22Rv1 (cell line): ENCODE results near the gene SLC48A1.
"Not testable (repeated sequence)": the region's sequence is repeated elsewhere in the genome, so short reads cannot be mapped to it uniquely, and the experiment has no call there.

Source experiments
- H3K27ac ChIP-seq: fragments of 450-650 bp; 2 replicates; pipeline ENCODE4 v1.5.1; 2017
- ZFX ChIP-seq: fragments of 450-650 bp; IDR thresholded peaks from 2 replicates; pipeline ENCODE4 v1.6.1; 2017; ENCODE audit warnings: antibody characterized with exemption, borderline replicate concordance
- TF ChIP-seq, protein P1 (sequence below): fragments of 450-650 bp; IDR thresholded peaks from 2 replicates; pipeline ENCODE4 v1.5.1; 2017; ENCODE audit warnings: mild to moderate bottlenecking

SLC48A1 gene

DNA sequence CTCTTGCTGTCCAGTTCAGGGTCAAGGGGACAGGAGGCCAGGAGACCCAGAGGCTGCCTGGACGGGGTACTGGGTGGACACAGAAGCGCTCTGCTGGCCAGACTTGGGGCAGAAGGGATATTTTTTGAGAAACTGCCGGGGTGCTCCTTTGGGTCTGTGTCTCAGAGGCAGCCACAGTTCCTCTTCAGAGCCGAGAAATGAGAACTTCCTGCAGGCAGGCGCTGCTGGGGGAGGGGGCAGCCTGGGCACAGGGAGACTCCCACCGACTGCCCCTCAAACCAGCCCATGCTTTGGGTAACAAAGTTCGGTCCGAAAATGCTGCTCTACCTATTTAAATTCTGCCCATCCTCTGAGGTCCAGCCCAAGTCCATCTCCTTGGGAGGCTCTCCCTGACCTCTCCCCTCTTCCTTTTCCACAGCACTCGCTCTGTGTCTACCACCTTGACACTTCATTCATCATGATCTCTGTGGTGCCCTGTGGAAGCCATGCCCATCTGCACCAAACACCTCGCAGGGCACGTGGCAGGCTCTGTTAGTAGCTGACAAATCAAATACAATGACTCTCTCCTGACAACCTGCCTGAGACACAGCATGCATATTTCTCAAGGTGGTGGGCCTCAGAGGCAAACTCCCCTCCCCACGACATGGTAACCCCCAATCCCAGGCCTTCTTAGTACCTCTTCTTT lies 30.3 kb downstream of the SLC48A1 start:
- TF ChIP-seq, protein P1, sequence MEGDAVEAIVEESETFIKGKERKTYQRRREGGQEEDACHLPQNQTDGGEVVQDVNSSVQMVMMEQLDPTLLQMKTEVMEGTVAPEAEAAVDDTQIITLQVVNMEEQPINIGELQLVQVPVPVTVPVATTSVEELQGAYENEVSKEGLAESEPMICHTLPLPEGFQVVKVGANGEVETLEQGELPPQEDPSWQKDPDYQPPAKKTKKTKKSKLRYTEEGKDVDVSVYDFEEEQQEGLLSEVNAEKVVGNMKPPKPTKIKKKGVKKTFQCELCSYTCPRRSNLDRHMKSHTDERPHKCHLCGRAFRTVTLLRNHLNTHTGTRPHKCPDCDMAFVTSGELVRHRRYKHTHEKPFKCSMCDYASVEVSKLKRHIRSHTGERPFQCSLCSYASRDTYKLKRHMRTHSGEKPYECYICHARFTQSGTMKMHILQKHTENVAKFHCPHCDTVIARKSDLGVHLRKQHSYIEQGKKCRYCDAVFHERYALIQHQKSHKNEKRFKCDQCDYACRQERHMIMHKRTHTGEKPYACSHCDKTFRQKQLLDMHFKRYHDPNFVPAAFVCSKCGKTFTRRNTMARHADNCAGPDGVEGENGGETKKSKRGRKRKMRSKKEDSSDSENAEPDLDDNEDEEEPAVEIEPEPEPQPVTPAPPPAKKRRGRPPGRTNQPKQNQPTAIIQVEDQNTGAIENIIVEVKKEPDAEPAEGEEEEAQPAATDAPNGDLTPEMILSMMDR = no peak
- TF ChIP-seq ZFX = no peak
- H3K27ac ChIP-seq = no peak overlapping the region

DNA sequence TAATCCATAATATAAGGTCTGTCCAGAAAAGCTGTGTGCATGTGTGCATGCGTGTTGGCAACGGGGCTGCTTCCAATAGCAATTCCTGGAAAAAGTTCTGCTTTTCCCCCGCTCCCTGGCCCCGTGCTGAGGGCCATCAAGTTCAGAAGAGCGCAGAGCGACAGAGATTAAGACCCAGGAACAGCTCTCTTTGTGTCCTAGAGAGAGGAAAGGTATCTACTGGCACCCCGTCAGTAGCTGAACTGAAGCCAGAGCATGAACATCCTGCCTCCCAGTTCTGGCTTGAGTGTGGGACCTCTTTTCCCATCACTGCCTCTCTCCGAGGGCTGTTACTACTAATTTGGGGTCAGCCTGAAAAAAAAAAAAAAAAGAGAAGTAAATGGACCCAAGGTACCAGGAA lies 31.1 kb downstream of the SLC48A1 start:
- TF ChIP-seq ZFX = no peak
- TF ChIP-seq, protein P1 = no peak
- no peak overlapping the region for H3K27ac ChIP-seq

DNA sequence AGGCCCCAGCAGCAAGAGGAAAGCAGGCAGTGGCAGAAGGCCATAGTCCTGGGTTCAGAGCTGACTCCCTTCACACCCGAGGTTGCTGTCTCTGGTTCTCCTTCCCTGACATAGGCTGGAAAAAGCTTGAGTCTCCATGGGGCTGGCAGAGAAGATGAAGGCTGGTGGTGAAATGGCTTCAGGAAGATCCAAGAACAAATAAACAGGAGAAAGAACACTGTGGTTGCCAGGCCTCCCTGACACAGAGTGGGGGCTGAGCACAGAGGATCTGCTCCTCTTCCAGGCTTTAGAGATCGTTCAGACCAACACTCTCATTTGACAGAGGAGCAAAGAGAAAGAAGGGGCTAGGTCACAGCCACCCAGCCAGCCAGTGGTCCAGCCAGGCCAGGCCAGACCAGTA lies 32.4 kb downstream of the SLC48A1 start:
- no peak for TF ChIP-seq ZFX
- H3K27ac ChIP-seq = no peak overlapping the region

DNA sequence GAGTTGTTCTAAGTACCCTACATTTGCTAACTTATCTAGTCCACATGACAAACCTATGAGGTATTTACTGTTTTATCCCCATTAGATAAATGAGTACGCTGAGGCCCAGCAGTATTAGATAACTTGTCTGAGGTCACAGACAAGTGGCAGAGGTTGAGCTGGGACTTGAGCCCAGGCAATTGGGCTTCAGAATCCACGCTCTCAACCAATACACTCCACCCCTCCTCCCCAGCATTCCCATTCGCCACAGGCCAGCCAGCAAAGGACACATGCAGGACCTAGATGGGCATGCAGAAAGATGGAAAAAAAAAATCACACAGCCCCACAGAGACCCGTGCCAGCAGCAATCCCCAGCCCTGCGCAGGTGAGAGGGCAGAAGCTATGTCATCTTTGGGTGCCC lies 34.3 kb downstream of the SLC48A1 start:
- TF ChIP-seq, protein P1 = no peak
- TF ChIP-seq ZFX = no peak

DNA sequence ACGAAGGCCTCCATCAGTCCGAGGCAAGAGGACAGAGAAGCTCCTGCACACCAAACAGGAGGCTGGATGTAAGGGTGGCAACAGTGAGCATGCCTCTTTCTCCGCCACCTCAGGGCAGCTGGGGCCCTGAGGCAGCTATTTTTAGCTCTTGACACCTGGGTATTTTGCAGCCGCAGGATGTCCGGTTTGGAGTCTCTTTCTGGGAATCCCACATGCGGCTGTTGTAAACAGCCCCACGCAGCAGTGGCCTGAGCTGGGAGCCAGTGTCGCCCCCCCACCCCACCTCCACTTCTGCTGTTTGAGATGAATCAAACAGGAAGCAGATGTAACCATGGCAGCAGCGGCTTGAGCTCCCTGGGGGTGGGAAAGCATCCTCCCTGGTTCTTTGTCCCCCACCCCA lies 35.0 kb downstream of the SLC48A1 start:
- TF ChIP-seq, protein P1 = no peak
- no peak for TF ChIP-seq ZFX
- no peak overlapping the region for H3K27ac ChIP-seq

More for the DNA sequence above, 34.3 kb downstream of the SLC48A1 start:
- H3K27ac ChIP-seq = no peak overlapping the region

DNA sequence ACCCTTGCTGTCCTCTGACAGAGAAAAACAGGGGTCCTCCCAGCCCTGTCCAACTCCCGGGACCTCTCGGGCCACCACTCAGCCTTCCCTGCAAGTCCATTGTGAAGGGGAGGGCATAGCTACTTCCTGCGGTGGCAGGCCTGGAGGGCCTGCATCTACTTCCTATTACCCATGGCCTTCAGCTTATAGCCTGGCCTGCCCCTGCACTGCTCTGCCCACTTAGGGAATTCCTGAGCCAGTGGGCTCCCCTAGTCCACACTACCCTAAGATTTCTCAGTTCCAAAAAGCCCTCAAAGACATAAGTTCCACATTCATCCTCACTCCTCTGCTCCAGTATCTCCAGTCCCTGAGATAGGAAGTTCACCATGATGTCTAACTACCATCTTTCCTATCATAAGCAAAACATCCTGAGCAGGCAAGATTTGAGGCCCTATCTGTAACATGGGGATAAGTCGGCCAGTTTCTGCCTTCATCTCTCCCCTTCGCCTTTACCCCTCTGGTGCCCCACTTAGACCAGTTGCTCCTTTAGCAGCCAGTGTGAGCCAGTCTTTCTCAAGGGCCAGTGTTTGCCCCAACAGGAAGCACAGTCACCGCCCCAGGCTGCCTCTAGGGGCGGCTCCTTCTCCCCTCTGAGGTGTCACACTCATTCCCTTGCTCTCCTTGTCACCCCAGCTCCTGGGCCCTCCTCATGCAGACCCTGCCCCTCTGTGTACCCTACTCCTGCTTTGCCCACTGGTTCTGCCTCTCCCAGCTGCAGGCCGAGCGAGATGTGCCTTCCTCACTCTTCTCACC lies 35.7 kb downstream of the SLC48A1 start:
- TF ChIP-seq ZFX = no peak
- TF ChIP-seq, protein P1 = no peak
- H3K27ac ChIP-seq = no peak overlapping the region

DNA sequence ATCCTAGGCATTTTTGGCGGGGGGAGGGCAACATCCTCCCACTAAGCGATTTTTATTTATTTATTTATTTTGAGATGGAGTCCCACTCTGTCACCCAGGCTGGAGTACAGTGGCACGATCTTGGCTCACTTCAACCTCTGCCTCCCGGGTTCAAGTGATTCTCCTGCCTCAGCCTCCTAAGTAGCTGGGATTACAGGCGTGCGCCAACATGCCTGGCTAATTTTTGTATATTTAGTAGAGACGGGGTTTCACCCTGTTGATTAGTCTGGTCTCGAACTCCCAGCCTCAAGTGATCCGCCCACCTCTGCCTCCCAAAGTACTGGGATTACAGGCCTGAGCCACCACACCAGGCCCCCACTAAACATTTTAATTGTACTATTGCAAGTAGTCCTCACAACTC lies 36.5 kb downstream of the SLC48A1 start:
- H3K27ac ChIP-seq = not testable (repeated sequence)

DNA sequence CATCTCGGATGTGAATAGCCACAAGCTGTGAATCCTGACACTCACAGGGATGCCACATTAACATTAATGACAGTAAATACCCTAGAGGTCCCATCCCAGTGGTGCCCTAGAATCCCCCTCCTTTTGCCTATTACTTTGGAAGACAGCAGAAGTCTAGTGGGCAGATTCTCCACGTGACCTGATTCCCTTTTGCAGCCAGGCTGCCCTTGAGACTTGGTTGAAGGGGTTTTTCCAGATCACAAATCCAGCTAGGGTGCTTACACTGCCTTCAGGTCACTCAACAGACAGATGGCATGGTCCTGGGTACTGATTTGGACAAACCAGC lies 38.0 kb downstream of the SLC48A1 start:
- TF ChIP-seq ZFX = no peak
- TF ChIP-seq, protein P1 = no peak
- H3K27ac ChIP-seq = no peak overlapping the region
